Mucosa of descending colon (tissue), 3 donors: ENCODE data around the gene IDH2. TPM values are rescaled to one million over a fixed set of nuclear protein-coding genes. Genes with fewer than 3 reads are reported as not detected.

Source experiments
- ATAC-seq: fragments of 200-7000 bp; cut with Tn5 transposase; one replicate; pipeline ENCODE4 v1.9.1; 2020; ENCODE audit warnings: mild to moderate bottlenecking, moderate library complexity
- DNase-seq, 3 donors: peaks; one replicate each; pipeline ENCODE4 v3.0.0-alpha.2; 2020
- H3K36me3 ChIP-seq: fragments of 200-600 bp; one replicate; pipeline ENCODE4 v1.8.0; 2021; ENCODE audit warnings: low read depth, mild to moderate bottlenecking
- H3K4me1 ChIP-seq: fragments of 200-600 bp; one replicate; pipeline ENCODE4 v1.8.0; 2021; ENCODE audit warnings: low read depth, mild to moderate bottlenecking
- H3K4me3 ChIP-seq: fragments of 200-600 bp; one replicate; pipeline ENCODE4 v1.8.0; 2021; ENCODE audit warnings: mild to moderate bottlenecking
- H3K9me3 ChIP-seq: fragments of 200-600 bp; one replicate; pipeline ENCODE4 v1.8.0; 2021; ENCODE audit warnings: mild to moderate bottlenecking
- CTCF ChIP-seq: fragments of 200-600 bp; IDR thresholded peaks from one replicate; pipeline ENCODE4 v1.8.0; 2022; ENCODE audit warnings: antibody characterized with exemption, mild to moderate bottlenecking
- intact Hi-C, 2 donors: fragments of 100-400 bp; cut with DNase I in 1 of 2; cut with micrococcal nuclease in 1 of 2; formaldehyde crosslinking; loops; one replicate each; pipeline versions ENCODE4 v1.11.0 to v1.11.1; 2022; cut with DNase I, micrococcal nuclease
- total RNA-seq, 3 donors: library from RNA; stranded (reverse); fragmentation: NEBNext Ultra II Directional in 2 of 3; extraction: Animal tissue kit (Norgen Biotek cat#: 25700) in 2 of 3; gene quantifications; one replicate each; pipeline versions ENCODE4 v1.2.1 to v1.2.4, GENCODE V29; 2021 to 2023
- donor health status: DM: no; HTN: no; CAD: no; lungs with moderate emphysema.
- donor health status: DM: no; HTN: no; CAD: no.
- donor health status: DM: no; HTN: yes; CAD: no.

Gene IDH2
- total RNA-seq, 3 donors from 2014 or later: 84.8 to 262 (median 124) TPM

DNA sequence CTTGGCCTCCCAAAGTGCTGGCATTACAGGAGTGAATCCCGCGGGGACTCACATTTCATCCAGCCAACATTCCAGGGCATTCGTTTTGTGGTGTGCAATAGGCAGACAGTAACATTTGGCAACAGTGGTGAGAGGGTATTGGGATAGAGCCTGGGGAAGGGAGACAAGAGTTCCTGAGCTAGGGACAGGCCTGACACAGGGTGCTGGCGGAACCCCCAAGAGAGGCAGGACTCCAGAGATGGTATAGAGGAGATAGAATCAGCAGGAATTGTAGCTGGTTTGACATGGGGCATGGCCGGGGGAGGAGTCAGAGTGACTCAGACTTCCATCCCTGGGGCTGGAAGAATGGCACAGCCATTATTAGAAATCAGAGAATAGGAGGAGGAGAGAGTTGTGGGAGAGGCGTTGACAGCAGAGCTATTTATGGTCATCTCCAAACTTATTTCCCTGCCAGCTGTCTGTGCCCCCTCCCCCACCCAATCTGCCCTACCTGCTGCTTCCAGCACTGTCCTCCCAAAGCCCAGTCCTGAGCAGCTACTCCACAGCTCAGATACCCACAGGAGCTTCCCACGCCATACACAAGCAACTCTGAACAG is 4.4 kb upstream of the IDH2 start:
- no peak for DNase-seq

DNA sequence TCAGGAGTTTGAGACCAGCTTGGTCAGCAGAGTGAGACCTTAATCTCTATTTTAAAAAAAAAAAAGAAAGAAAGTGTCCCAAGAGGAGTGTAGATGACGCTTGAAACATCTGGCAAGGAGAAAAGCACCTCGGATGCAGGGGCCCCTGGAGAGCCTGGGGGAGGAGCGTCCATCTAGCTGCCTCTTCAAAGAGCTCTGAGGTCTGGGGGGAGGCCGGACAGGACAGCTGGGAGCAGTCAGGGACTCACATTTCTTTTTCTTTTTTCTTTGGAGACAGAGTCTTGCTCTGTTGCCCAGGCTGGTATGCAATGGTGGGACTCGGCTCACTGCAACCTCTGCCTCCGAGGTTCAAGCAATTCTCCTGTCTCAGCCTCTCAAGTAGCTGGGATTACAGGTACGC is 3.3 kb upstream of the IDH2 start:
- intact Hi-C loops: no loop called here
- Histone ChIP-seq H3K4me1 (peaks cover 16% of the 10 kb centered on the region), H3K4me3 (no peak overlapping the region), H3K9me3 (no peaks in the 10 kb centered on the region), H3K36me3 (no peaks in the 10 kb centered on the region)
- ATAC-seq: no peak
- no peak for TF ChIP-seq CTCF
- no peak for DNase-seq

More for the DNA sequence above, 4.4 kb upstream of the IDH2 start:
- Histone ChIP-seq H3K4me3 (no peak overlapping the region), H3K9me3 (no peaks in the 10 kb centered on the region), H3K36me3 (no peaks in the 10 kb centered on the region), H3K4me1 (peaks cover 5% of the 10 kb centered on the region)
- no peak for TF ChIP-seq CTCF
- no peak for ATAC-seq
- intact Hi-C loops: no loop called here

DNA sequence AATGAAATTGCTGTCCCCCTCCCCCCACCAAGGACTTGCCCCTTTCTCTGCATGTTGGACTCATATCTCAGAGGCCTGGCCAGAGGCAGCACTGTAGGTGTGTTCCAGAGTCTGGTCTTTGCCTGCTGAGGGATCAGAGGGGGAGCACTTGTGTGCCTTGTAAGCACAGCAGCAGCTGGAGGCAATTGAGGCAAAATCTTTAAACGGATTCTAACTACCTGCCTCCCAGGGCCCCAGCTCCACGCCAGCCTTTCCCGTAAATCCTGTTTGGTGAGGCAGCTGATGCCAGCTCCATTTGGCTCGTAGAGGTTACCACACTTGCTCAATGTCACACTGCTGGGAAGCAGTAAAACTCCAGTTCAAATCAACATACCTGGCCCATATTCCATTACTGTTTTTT is 2.3 kb upstream of the IDH2 start:
- intact Hi-C loops: no loop called here
- Histone ChIP-seq H3K9me3 (no peaks in the 10 kb centered on the region), H3K4me1 (peaks cover 19% of the 10 kb centered on the region), H3K36me3 (no peaks in the 10 kb centered on the region), H3K4me3 (no peak overlapping the region)
- ATAC-seq: peak; percentile 12
- DNase-seq: peak; percentile 46 to 69 (median 59)
- no peak for TF ChIP-seq CTCF

GRCh38 chr15:90103701-90104329 is 1.5 kb upstream of the IDH2 start:
- intact Hi-C loops: no loop called here
- ATAC-seq: peak; percentile 5
- Histone ChIP-seq H3K4me1 (peaks cover 19% of the 10 kb centered on the region), H3K9me3 (no peaks in the 10 kb centered on the region), H3K4me3 (no peak overlapping the region), H3K36me3 (no peaks in the 10 kb centered on the region)
- TF ChIP-seq CTCF: no peak
- DNase-seq: no peak

DNA sequence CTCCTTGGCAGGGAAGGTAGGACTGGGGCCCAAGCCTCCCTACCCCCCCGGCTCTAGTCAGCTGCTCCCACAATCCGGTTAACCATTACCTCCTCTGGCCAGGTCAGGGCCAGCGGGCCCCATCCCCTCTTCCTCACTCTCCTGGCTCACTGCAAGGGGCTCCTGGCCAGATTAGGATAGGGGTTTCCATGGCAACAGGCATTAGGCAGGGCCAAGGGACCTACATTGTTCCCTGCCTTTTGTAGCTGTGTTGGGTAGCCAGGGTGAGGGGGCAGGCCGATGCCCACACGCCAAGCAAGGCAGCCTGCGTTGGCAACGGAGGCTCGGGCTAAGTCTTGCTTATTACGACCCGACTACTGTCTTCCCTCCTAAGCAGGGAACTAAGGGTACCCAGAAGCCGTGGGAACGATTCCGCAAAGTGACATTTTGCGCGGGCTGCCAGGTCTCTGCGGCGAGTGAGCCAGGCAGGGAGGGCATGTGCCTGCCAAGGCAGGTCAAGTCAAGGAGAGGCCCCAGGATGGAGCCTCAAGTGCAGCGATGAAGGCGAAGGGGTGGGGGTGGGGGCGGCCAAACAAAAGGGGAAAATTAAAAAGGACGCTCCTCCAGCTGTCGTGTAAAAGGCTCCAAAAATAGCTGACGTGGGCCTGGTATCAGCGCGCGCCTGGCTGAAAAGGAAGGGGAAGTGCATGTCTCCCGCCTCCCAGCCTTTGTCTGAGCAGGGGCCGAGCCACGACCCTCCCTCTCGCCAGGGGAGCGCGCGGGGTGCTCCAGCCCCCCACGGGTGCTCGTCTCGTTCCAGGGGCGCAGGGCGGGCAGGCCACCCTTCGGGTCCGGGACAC is 919 bp downstream of the IDH2 start:
- Histone ChIP-seq H3K36me3 (no peaks in the 10 kb centered on the region), H3K4me3 (peak overlapping the region; percentile 84), H3K9me3 (no peaks in the 10 kb centered on the region), H3K4me1 (peaks cover 29% of the 10 kb centered on the region)
- peak; percentile 31 for ATAC-seq
- intact Hi-C loops: no loop called here
- peak; percentile 65 to 79 (median 71) for DNase-seq
- TF ChIP-seq CTCF: no peak
